RPMI7951 (cell line): ENCODE data around the gene NAGS. TPM values are rescaled to one million over a fixed set of nuclear protein-coding genes. Genes with fewer than 3 reads are reported as not detected.
"Not testable (repeated sequence)": the region's sequence is repeated elsewhere in the genome, so short reads cannot be mapped to it uniquely, and the experiment has no call there.

Source experiments
- DNase-seq: peaks from one replicate; pipeline ENCODE4 v3.0.0-alpha.2; 2012; ENCODE audit warnings: low read depth
- total RNA-seq: library from RNA; depleted of rRNA; stranded (reverse); fragments of >200 nt; shearing (Covaris generic); gene quantifications from 2 replicates; pipeline ENCODE4 v1.2.3, GENCODE V29; 2014; rRNA removed

Gene NAGS
- total RNA-seq, 1 experiment from 2014 or later: 1.8 TPM

- DNase-seq: no peak
These were observed 35.6 kb downstream of the NAGS start for GRCh38 chr17:44039829-44040635.

DNA sequence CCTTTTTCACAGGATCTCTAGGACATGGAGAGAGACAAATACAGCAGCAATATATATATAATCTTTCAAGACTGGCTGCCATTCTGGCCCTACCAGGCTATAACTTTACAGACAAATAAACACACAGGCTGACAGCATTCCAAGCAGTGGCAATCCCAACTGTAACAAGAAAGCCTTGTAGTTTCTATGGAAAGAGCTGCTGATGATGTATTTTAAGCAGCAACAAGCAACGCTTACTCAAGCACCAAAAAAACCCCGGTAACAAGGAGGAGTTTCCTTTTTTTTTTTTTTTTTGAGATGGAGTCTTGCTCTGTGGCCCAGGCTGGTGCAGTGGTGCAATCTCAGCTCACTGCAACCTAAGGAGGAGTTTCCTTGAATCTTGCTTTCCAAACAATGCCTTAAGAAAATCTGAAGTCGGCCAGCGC is 38.9 kb downstream of the NAGS start:
- DNase-seq: no peak

- DNase-seq: no peak
These were observed 39.6 kb downstream of the NAGS start for GRCh38 chr17:44044071-44044470.

- no peak for DNase-seq
These were observed 41.1 kb downstream of the NAGS start for GRCh38 chr17:44045486-44045885.

- DNase-seq: not testable (repeated sequence)
These were observed 42.5 kb downstream of the NAGS start for GRCh38 chr17:44046893-44047292.

DNA sequence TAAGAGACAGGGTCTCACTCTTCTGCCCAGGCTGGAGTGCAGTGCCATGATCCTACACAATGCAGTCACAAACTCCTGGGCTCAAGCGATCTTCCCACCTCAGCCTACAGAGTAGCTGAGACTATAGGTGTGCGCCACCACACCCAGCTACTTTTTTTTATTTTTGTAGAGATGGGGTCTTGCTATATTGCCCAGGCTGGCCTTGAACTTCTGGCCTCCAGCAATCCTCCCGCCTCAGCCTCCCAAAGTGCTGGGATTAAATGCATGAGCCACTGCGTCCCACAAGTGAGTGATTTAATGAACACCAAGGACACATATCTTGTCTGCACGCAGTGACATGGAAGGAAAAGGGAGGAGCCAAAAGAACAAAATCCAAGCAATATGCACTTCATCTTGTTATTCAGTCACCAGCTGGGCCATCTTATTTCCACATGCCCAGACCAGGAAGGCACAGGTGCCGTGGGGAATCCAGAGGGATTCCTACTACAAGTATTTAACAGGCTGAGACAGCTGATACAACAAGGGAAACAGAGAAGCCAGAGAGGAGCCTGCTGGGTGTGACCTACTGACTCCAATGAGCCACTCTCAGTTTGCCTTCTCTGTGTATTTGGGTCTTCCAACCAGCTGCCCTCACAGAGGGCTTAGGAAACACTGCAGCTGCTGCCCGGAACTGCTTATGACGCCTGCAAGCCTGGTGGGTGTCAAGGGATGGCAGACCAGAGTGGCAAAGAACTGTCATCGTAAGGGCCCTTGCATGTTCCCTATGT is 45.1 kb downstream of the NAGS start:
- no peak for DNase-seq

- no peak for DNase-seq
These were observed 48.9 kb downstream of the NAGS start for GRCh38 chr17:44053125-44053872.

Other genes starting within 250 kb of the NAGS start
- not detected in 2 replicates for gene SOST, start 245.8 kb upstream of the NAGS start, total RNA-seq
- gene DUSP3, start 225.6 kb upstream of the NAGS start, total RNA-seq: 32.3 and 32.4 TPM in 2 replicates
- not detected in 2 replicates for gene CFAP97D1, start 224.2 kb upstream of the NAGS start, total RNA-seq
- 4.9 and 6.1 TPM in 2 replicates for gene MPP3, start 171.5 kb upstream of the NAGS start, total RNA-seq
- gene CD300LG, start 157.4 kb upstream of the NAGS start, total RNA-seq: not detected in 2 replicates
- 0.78 and 0.96 TPM in 2 replicates for gene MPP2, start 97.1 kb upstream of the NAGS start, total RNA-seq
- not detected in 2 replicates for gene PPY, start 62.1 kb upstream of the NAGS start, total RNA-seq
- not detected in 2 replicates for gene PYY, start 50.7 kb upstream of the NAGS start, total RNA-seq
- gene TMEM101, start 10.3 kb downstream of the NAGS start, total RNA-seq: 46.8 and 48.3 TPM in 2 replicates
- 29.2 and 30.9 TPM in 2 replicates for gene LSM12, start 62.0 kb downstream of the NAGS start, total RNA-seq
- 18.2 and 22.9 TPM in 2 replicates for gene G6PC3, start 66.1 kb downstream of the NAGS start, total RNA-seq
- 14.3 and 19.9 TPM in 2 replicates for gene HDAC5, start 119.0 kb downstream of the NAGS start, total RNA-seq
- 7.3 and 9.9 TPM in 2 replicates for gene HROB, start 137.3 kb downstream of the NAGS start, total RNA-seq
- gene ASB16, start 166.1 kb downstream of the NAGS start, total RNA-seq: not detected in 2 replicates
- 19.4 and 25.0 TPM in 2 replicates for gene TMUB2, start 182.3 kb downstream of the NAGS start, total RNA-seq
- 19.5 and 27.1 TPM in 2 replicates for gene ATXN7L3, start 195.3 kb downstream of the NAGS start, total RNA-seq
- 40.4 and 41.1 TPM in 2 replicates for gene UBTF, start 215.1 kb downstream of the NAGS start, total RNA-seq